ENCODE measurements around the gene SLC6A9. TPM values are rescaled to one million over a fixed set of nuclear protein-coding genes. Genes with fewer than 3 reads are reported as not detected.
A peak's percentile ranks its signal among the peaks of the same experiment; 100 is the strongest.

The SLC6A9 gene
- total and polyA plus RNA-seq, 7 donors, result 0.28 to 1.2 (median 0.71) TPM

GRCh38 chr1:44071461-44071860 is 40.2 kb upstream of the SLC6A9 start:
- no peaks in the 10 kb centered on the region for H3K9me3 ChIP-seq
- intact Hi-C loops (cut with DNase I), result no loop called here
- no peak for ATAC-seq
- no peak overlapping the region for H3K27ac ChIP-seq
- no peaks in the 10 kb centered on the region for H3K4me1 ChIP-seq
- H3K27me3 ChIP-seq (ENCODE audit: insufficient read depth in 3 of 3, low read length in 2 of 3), result peaks cover 0 to 29% (median 10%) of the 10 kb centered on the region in 3 donors
- 58 to 70% (median 68%) methylated on average over 3 of the region's 3 CpGs for WGBS, 3 donors
- no peak for DNase-seq
- H3K4me3 ChIP-seq, result no peak overlapping the region
- TF ChIP-seq, protein P1, sequence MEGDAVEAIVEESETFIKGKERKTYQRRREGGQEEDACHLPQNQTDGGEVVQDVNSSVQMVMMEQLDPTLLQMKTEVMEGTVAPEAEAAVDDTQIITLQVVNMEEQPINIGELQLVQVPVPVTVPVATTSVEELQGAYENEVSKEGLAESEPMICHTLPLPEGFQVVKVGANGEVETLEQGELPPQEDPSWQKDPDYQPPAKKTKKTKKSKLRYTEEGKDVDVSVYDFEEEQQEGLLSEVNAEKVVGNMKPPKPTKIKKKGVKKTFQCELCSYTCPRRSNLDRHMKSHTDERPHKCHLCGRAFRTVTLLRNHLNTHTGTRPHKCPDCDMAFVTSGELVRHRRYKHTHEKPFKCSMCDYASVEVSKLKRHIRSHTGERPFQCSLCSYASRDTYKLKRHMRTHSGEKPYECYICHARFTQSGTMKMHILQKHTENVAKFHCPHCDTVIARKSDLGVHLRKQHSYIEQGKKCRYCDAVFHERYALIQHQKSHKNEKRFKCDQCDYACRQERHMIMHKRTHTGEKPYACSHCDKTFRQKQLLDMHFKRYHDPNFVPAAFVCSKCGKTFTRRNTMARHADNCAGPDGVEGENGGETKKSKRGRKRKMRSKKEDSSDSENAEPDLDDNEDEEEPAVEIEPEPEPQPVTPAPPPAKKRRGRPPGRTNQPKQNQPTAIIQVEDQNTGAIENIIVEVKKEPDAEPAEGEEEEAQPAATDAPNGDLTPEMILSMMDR (IDR thresholded peaks at IDR 0.05), result no peak
- no peaks in the 10 kb centered on the region for H3K36me3 ChIP-seq (ENCODE audit: insufficient read depth in 1 of 2, low read depth in 1 of 2)

DNA sequence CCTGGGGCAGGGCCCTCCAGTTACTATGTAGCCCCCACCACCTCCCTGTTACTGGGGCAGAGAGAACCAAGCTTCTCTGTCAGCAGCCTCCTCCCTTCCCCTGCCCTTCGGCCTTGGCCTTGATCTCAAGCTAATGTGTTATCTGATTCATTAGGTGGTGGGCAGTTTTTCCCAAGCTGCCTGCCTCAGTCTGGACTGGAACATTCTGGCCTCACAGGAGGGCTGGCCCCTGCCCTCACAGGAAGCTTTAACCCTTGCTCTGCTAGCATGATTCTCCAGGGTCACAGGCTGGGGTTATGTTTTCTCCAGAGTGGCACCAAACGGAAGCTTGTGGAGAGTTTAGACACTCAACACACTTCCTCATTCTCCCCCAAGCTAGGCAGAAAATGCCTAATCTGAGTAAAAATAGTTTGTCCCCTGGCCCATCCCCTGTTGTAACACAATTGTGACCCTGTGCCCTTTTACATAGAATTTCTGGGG is 37.2 kb upstream of the SLC6A9 start:
- ATAC-seq (no peak), DNase-seq (peak in 1 of 2 donors; percentile 22)
- TF ChIP-seq, protein P1 (IDR thresholded peaks at IDR 0.05), result no peak
- no peaks in the 10 kb centered on the region for H3K4me1 ChIP-seq
- H3K9me3 ChIP-seq, result no peaks in the 10 kb centered on the region
- H3K27ac ChIP-seq, result no peak overlapping the region
- intact Hi-C loops (cut with DNase I), result no loop called here
- WGBS, 3 donors, result 48 to 67% (median 55%) methylated on average over 2 of the region's 2 CpGs
- no peaks in the 10 kb centered on the region for H3K36me3 ChIP-seq (ENCODE audit: insufficient read depth in 1 of 2, low read depth in 1 of 2)
- H3K27me3 ChIP-seq (ENCODE audit: insufficient read depth in 3 of 3, low read length in 2 of 3), result peaks cover 0 to 31% (median 8%) of the 10 kb centered on the region in 3 donors
- H3K4me3 ChIP-seq, result no peak overlapping the region

DNA sequence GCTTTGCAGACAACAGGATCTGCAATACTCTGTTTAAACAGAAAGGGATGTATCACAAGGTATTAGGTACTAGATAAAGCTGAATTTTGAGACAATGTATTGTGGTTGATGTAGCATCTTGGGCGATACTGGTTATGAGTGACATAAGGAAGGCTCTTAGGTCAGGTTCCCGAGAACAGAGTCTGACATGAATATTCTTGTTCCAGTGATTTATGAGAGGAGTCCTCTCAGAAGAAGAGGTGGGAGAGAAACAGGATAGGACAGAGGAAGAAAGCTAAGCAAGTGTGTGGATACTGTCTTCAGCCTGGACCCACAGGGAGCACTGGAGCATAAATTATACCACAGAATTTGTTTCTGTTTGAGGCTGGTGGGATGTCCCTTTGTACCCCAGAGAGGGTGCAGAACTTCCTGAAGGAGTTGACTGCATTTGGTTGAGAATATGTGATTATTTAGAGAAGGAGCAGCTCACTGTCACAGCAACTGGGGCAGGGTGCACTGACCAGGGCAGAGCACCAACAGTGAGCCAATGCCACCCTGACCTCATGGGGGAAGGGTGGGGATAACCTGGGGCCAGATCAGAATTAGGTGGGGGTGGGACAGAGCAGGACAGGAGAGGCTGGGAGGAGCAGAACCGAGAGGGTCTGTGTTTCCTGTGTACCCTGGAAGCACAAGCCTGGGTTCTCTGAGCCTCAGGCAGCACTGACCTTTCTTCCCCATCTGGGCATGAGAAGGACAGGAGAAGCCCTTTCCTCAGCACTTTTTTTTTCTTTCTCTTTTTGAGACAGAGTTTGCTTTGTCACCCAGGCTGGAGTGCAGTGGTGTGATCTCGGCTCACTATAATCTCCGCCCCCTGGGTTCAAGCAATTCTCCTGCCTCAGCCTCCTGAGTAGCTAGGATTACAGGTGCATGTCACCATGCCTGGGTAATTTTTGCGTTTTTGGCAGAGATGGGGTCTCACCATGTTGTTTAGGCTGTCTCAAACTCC is 36.3 kb upstream of the SLC6A9 start:
- WGBS, 3 donors, result 44 to 46% (median 46%) methylated on average over 6 of the region's 6 CpGs
- intact Hi-C loops (cut with DNase I), result no loop called here
- Histone ChIP-seq H3K27me3 (ENCODE audit: insufficient read depth in 3 of 3, low read length in 2 of 3) (peaks cover 0 to 27% (median 8%) of the 10 kb centered on the region in 3 donors), H3K36me3 (ENCODE audit: insufficient read depth in 1 of 2, low read depth in 1 of 2) (no peaks in the 10 kb centered on the region), H3K27ac (no peak overlapping the region), H3K4me1 (no peaks in the 10 kb centered on the region), H3K4me3 (no peak overlapping the region), H3K9me3 (no peaks in the 10 kb centered on the region)
- TF ChIP-seq, protein P1 (IDR thresholded peaks at IDR 0.05), result no peak
- ATAC-seq, result no peak
- no peak for DNase-seq

DNA sequence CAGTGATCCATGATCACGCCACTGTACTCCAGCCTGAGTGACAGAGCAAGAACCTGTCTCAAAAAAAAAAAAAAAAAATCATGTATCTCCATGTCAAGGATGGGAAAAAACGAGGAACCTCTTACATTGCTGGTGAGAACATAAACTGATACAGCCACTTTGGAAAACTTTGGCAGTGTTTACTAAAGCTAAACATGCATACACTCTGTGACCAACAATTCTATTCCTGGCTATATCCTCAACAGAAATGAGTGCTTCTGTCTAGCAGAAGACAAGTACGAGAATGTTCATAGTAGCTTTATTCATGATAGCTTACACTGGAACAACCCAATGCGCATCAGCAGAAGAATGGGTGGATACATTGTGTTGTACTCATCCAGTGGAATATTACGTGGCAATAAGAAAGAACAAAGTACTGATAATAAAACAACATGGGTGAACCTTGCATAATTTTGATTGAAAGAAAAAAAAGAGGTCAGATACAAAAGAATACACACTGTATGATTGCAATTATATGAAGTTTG is 31.5 kb upstream of the SLC6A9 start:
- Histone ChIP-seq H3K27me3 (ENCODE audit: insufficient read depth in 3 of 3, low read length in 2 of 3) (peaks cover 0 to 26% (median 3%) of the 10 kb centered on the region in 3 donors), H3K36me3 (ENCODE audit: insufficient read depth in 1 of 2, low read depth in 1 of 2) (no peaks in the 10 kb centered on the region), H3K27ac (no peak overlapping the region), H3K9me3 (no peaks in the 10 kb centered on the region), H3K4me3 (no peak overlapping the region), H3K4me1 (no peaks in the 10 kb centered on the region)
- intact Hi-C loops (cut with DNase I), result no loop called here
- DNase-seq (no peak), ATAC-seq (no peak)
- TF ChIP-seq, protein P1 (IDR thresholded peaks at IDR 0.05), result no peak
- WGBS, 3 donors, result 81 to 86% (median 82%) methylated on average over 5 of the region's 5 CpGs

Measured in psoas muscle (tissue), 8 donors.